Astrocyte (in vitro differentiated cells and primary cell): ENCODE measurements around the gene CASKIN2. TPM values are rescaled to one million over a fixed set of nuclear protein-coding genes. Genes with fewer than 3 reads are reported as not detected.
"Not testable (repeated sequence)": the region's sequence is repeated elsewhere in the genome, so short reads cannot be mapped to it uniquely, and the experiment has no call there.

Experiments
- DNase-seq: peaks from one replicate; pipeline ENCODE4 v3.0.0-alpha.2; 2010; ENCODE audit warnings: low read depth
- FAIRE-seq: peaks from 2 replicates; lab custom pipeline; 2011; peaks lifted over from hg19 to GRCh38; lab: Jason Lieb, UNC
- H2AFZ ChIP-seq: 2 replicates; pipeline ENCODE4 v1.6.0; 2012; ENCODE audit warnings: low read depth, low read length, inconsistent platforms
- H3K27ac ChIP-seq: 2 replicates; pipeline ENCODE4 v1.5.1; 2011; ENCODE audit warnings: low read depth, low read length, inconsistent platforms
- H3K27me3 ChIP-seq: 2 replicates; pipeline ENCODE4 v1.6.0; 2011; ENCODE audit warnings: low read length, inconsistent platforms; ENCODE audit not compliant: insufficient read depth
- H3K36me3 ChIP-seq: 2 replicates; pipeline ENCODE4 v1.5.1; 2011; ENCODE audit warnings: low read length, inconsistent platforms; ENCODE audit not compliant: insufficient read depth
- H3K4me1 ChIP-seq: 2 replicates; pipeline ENCODE4 v1.5.1; 2011; ENCODE audit warnings: low read length, inconsistent platforms; ENCODE audit not compliant: insufficient read depth
- H3K4me2 ChIP-seq: 2 replicates; pipeline ENCODE4 v1.6.0; 2012; ENCODE audit warnings: low read length, inconsistent platforms
- H3K4me3 ChIP-seq: 2 replicates; pipeline ENCODE4 v1.5.1; 2011; ENCODE audit warnings: low read depth, mild to moderate bottlenecking, low read length, inconsistent platforms; ENCODE audit not compliant: insufficient read depth
- H3K79me2 ChIP-seq: 2 replicates; pipeline ENCODE4 v1.6.0; 2012; ENCODE audit warnings: mild to moderate bottlenecking, low read length, inconsistent platforms; ENCODE audit not compliant: insufficient read depth
- H3K9ac ChIP-seq: 2 replicates; pipeline ENCODE4 v1.6.0; 2012; ENCODE audit warnings: mild to moderate bottlenecking, low read length, inconsistent platforms
- H3K9me3 ChIP-seq: 2 replicates; pipeline ENCODE4 v1.5.1; 2012; ENCODE audit warnings: low read depth, mild to moderate bottlenecking, low read length, inconsistent platforms; ENCODE audit not compliant: insufficient read depth
- H4K20me1 ChIP-seq: 2 replicates; pipeline ENCODE4 v1.6.0; 2012; ENCODE audit warnings: low read length, inconsistent platforms; ENCODE audit not compliant: insufficient read depth
- H3K27ac Mint-ChIP-seq: one replicate; pipeline ENCODE4 v1.8.0; 2021; ENCODE audit warnings: mild to moderate bottlenecking, mixed read lengths; ENCODE audit not compliant: unreplicated experiment
- H3K27me3 Mint-ChIP-seq: one replicate; pipeline ENCODE4 v1.8.0; 2021; ENCODE audit warnings: low read depth, mixed read lengths; ENCODE audit not compliant: unreplicated experiment
- H3K36me3 Mint-ChIP-seq: one replicate; pipeline ENCODE4 v1.8.0; 2021; ENCODE audit warnings: low read depth, mixed read lengths; ENCODE audit not compliant: unreplicated experiment
- H3K4me1 Mint-ChIP-seq: one replicate; pipeline ENCODE4 v1.8.0; 2021; ENCODE audit warnings: low read depth, mixed read lengths; ENCODE audit not compliant: unreplicated experiment
- H3K4me3 Mint-ChIP-seq: one replicate; pipeline ENCODE4 v1.8.0; 2021; ENCODE audit warnings: mild to moderate bottlenecking, moderate library complexity, mixed read lengths; ENCODE audit not compliant: unreplicated experiment
- H3K9me3 Mint-ChIP-seq: one replicate; pipeline ENCODE4 v1.8.0; 2021; ENCODE audit warnings: mild to moderate bottlenecking, mixed read lengths; ENCODE audit not compliant: unreplicated experiment
- CTCF ChIP-seq: IDR thresholded peaks from 2 replicates; pipeline ENCODE4 v1.5.1; 2011; ENCODE audit warnings: low read depth, mild to moderate bottlenecking, inconsistent platforms, low read length, moderate library complexity; ENCODE audit not compliant: insufficient read depth
- EZH2 ChIP-seq: IDR thresholded peaks from 2 replicates; pipeline ENCODE4 v1.6.1; 2012; ENCODE audit warnings: mild to moderate bottlenecking, low read length, inconsistent platforms; ENCODE audit not compliant: insufficient read depth
- total RNA-seq: library from RNA; stranded (reverse); gene quantifications from 2 replicates; pipeline ENCODE4 v1.2.1, GENCODE V29; 2021

CASKIN2 gene
- total RNA-seq, 1 donor from 2014 or later: 22.8 TPM

- no peak for FAIRE-seq
Measured at GRCh38 chr17:75480281-75480680, 35.1 kb downstream of the CASKIN2 start.

GRCh38 chr17:75478508-75478907, 36.8 kb downstream of the CASKIN2 start:
- no peak for DNase-seq
- H3K9me3 Mint-ChIP-seq: no peaks in the 10 kb centered on the region
- peaks cover 17% of the 10 kb centered on the region for H3K79me2 ChIP-seq
- peaks cover 22% of the 10 kb centered on the region for H3K4me1 ChIP-seq
- no peak overlapping the region for H3K27ac Mint-ChIP-seq
- H3K27me3 ChIP-seq: no peaks in the 10 kb centered on the region
- H3K4me2 ChIP-seq: no peak overlapping the region
- H3K9ac ChIP-seq: no peak overlapping the region
- H3K27me3 Mint-ChIP-seq: no peaks in the 10 kb centered on the region
- H3K36me3 ChIP-seq: no peaks in the 10 kb centered on the region
- H3K27ac ChIP-seq: no peak overlapping the region
- H3K4me1 Mint-ChIP-seq: peaks cover 19% of the 10 kb centered on the region
- H3K4me3 ChIP-seq: no peak overlapping the region
- no peaks in the 10 kb centered on the region for H3K36me3 Mint-ChIP-seq
- TF ChIP-seq CTCF (no peak), EZH2 (no peak)
- H2AFZ ChIP-seq: no peak overlapping the region
- H4K20me1 ChIP-seq: peaks cover 53% of the 10 kb centered on the region
- no peaks in the 10 kb centered on the region for H3K9me3 ChIP-seq
- no peak overlapping the region for H3K4me3 Mint-ChIP-seq
- FAIRE-seq: no peak

More at GRCh38 chr17:75480281-75480680, 35.1 kb downstream of the CASKIN2 start:
- no peak overlapping the region for H3K27ac Mint-ChIP-seq
- H3K79me2 ChIP-seq: peaks cover 15% of the 10 kb centered on the region
- no peak overlapping the region for H3K9ac ChIP-seq
- no peaks in the 10 kb centered on the region for H3K9me3 Mint-ChIP-seq
- H3K27me3 ChIP-seq: no peaks in the 10 kb centered on the region
- H3K9me3 ChIP-seq: no peaks in the 10 kb centered on the region
- H3K27ac ChIP-seq: no peak overlapping the region
- H4K20me1 ChIP-seq: peaks cover 53% of the 10 kb centered on the region
- no peak for DNase-seq
- peaks cover 18% of the 10 kb centered on the region for H3K4me1 ChIP-seq
- no peak overlapping the region for H3K4me3 Mint-ChIP-seq
- no peaks in the 10 kb centered on the region for H3K36me3 ChIP-seq
- no peak overlapping the region for H3K4me2 ChIP-seq
- no peak overlapping the region for H3K4me3 ChIP-seq
- H3K36me3 Mint-ChIP-seq: no peaks in the 10 kb centered on the region
- no peaks in the 10 kb centered on the region for H3K27me3 Mint-ChIP-seq
- H3K4me1 Mint-ChIP-seq: peaks cover 19% of the 10 kb centered on the region
- H2AFZ ChIP-seq: no peak overlapping the region
- TF ChIP-seq EZH2 (no peak), CTCF (no peak)

- not testable (repeated sequence) for H2AFZ ChIP-seq, H3K27ac Mint-ChIP-seq, H3K36me3 ChIP-seq, H3K9me3 Mint-ChIP-seq, H3K9me3 ChIP-seq, H3K4me2 ChIP-seq, H3K4me3 Mint-ChIP-seq, DNase-seq, FAIRE-seq, H3K27me3 Mint-ChIP-seq, H3K4me3 ChIP-seq, H3K27me3 ChIP-seq, H3K36me3 Mint-ChIP-seq, H3K27ac ChIP-seq, H3K9ac ChIP-seq
- H4K20me1 ChIP-seq: peaks cover 46% of the 10 kb centered on the region
- peaks cover 19% of the 10 kb centered on the region for H3K4me1 Mint-ChIP-seq
- peaks cover 22% of the 10 kb centered on the region for H3K4me1 ChIP-seq
- H3K79me2 ChIP-seq: peaks cover 17% of the 10 kb centered on the region
Measured at GRCh38 chr17:75477490-75477862, 37.9 kb downstream of the CASKIN2 start.
